ENCODE results near the gene GALNT9.

Gene GALNT9

GRCh38 chr12:132281038-132281437, 48.4 kb downstream of the GALNT9 start:
- no peak for DNase-seq (ENCODE audit: low read depth, low spot score)

DNA sequence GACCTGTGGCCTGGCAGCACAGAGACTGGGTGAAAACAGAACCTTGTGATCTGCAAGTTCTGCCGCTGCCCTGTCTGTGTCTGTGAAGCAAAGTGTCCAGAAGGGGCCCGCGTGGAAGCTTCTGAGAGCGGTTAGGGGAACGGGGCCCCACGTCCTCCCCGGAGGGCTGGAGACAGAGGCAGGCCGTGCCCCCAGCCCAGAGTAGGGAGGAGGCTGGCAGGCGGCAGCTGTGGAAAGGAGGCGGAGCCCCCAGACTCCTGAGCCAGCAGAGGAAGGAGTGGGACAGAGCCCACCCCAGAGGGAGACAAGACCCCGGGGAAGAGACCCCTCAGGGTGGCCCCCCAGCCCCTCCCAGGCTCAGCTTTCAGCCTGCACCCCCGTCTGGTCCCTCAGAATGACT, 49.0 kb downstream of the GALNT9 start:
- DNase-seq (ENCODE audit: low read depth, low spot score), result no peak

DNA sequence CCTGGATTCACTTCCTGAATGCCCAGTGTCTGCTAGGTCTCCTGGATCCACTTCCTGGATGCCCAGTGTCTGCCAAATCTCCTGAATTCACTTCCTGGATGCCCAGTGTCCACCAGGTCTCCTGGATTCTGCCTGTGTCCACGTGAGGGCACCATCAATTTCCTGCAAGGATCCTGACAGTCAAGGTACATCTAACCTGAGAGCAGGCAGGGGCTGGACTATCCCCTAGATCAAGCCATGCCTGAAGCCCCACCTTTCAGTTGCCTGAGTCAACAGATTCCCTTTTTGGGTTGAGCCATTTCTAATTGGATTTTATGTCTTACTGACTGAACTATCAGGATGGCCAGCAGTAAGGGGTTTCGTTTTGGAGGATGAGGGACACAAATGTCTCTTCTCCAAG, 49.5 kb downstream of the GALNT9 start:
- DNase-seq (ENCODE audit: low read depth, low spot score), result no peak

- no peak for DNase-seq (ENCODE audit: low read depth, low spot score)
These were observed 50.1 kb downstream of the GALNT9 start for GRCh38 chr12:132279184-132279889.

DNA sequence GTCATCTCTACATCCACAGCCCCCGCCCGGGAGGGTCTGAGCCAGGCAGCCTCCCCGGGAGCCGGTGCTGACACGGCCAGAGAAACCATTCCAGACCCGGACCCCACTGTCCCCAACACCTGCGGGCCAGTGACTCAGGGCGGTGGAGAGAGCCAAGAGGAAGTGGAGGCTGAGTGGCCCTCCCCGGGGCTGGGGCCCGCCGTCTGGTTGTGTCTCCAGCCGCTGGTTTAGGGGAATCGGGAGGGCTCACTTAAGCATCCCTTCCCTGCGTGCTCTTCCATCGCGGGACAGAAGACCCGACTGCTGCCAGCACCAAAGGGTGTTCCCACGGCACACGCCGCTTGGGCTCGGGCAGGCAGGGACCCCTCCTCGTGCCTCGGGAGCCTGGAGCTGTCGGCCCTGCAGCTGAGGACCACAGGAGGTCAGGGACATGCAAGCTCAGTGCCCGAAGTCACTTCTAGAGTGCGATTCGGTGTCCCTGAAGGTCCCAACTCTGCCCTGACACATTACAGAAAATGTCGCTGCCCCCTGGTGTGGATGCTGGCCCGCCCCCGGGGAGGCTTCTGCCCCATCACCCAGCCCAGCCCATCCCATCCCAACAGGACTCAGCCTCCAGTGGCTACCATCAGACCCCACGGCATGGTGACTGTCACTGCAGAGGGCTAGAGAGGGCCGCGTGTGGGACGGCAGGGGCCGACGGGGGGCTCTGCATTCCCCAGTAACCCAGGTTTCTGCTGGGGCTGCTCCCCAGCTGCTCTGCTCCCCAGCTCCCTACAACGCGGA, 50.8 kb downstream of the GALNT9 start:
- DNase-seq (ENCODE audit: low read depth, low spot score), result no peak

DNA sequence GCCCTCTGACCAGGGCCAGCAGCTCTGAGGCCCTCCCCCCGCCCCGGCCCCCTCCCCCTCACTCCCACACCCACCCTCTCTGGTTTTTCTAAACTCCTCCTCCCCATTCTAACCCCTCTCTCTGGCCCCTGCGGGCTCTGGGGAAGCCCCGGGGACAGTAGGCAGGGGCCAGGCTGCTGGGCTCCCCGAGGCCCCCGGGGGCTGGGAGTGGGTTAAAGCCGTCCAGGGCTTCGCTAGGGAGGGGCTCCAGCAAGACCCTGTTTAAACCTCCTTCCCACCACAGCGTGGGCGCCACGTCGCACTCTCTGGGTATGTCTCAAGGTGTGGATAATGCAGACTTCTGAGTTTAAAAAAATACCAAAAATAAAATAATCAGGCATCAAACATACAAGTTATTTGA, 51.4 kb downstream of the GALNT9 start:
- no peak for DNase-seq (ENCODE audit: low read depth, low spot score)

DNA sequence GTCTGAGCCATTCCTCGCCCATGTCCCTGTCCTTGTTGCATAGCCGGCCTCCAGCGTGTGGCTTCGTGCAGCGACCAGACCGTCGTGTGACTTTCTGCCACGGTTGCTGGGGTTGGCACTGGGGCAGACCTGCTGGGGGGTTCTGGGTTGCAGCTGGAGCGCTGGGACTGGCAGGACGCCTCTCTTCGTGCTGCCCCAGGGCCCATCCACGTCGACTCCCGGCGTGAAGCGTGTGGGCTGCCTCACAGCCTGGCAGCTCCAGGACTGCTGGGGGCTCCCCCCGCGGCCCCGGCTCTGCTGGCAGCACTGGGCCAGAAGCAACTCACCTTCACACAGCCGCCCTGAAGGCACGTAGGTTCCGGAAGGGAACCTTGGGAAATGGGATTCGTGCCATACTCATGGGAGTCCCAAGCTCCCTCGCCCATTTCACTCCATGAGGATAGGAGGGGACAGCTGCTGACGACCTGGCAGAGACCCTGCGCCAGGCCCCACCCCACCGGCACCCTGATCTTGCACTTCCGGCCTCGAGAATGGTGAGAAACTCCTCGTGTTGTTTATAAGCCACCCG, 51.9 kb downstream of the GALNT9 start:
- no peak for DNase-seq (ENCODE audit: low read depth, low spot score)

DNA sequence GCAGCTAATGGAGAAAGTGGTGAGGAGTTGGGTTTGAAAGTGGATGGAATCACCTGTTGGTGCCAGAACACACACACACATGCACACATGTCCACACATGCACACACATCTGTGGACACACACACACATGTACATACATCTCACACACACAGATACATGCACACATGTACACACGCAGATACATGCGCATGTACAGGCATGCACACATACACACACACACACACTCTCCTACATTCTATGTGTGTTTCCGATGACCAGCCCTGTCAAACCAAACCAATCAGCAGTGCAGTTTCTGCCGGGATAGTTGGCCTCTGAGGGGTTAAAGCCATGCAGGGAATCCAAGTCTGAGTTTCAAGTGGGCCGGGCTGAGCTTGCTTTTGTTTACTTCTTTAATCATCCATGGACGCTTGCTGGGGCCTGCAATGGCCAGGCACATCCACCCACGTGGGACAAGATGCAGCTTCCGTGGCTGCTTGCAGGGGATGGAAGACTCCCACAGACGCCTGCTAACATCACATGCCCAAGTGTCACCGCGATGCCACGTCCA, 52.5 kb downstream of the GALNT9 start:
- DNase-seq (ENCODE audit: low read depth, low spot score), result no peak

DNA sequence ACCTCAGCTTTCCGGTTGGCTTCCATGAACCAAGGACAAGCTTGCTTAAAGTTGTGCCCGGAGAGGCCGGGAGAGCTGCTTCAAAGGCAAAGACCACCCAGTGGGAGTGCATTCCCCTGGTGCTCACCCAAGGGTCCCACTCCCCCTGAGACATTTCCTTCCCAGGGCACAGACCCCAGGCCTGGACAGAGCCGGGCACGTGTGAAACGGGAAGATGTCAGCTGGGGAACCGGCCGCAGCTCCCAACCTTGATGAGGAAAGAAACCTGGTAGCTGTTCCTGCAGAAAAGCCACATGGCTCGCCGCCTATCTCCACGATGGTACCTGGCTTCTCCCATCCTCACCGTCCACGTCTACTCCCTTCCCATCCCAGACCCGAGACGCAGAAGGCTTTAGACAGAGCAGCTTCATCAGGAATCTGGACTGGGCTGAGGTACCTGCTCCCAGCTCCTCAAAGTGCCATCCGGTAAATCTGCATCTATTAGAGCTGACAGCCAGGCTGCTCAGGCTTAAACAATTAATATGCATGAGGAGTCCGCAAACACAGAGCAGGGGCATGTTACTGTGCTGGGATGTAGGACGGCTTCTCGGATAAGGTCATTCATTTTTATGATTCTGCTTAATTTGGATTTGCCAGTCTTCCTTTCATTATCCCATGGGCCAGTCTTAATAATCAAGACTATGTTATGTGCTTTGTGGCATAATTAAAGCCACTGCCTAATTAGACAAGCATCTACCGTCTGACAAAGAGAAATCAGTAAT, 53.1 kb downstream of the GALNT9 start:
- DNase-seq (ENCODE audit: low read depth, low spot score), result no peak

DNA sequence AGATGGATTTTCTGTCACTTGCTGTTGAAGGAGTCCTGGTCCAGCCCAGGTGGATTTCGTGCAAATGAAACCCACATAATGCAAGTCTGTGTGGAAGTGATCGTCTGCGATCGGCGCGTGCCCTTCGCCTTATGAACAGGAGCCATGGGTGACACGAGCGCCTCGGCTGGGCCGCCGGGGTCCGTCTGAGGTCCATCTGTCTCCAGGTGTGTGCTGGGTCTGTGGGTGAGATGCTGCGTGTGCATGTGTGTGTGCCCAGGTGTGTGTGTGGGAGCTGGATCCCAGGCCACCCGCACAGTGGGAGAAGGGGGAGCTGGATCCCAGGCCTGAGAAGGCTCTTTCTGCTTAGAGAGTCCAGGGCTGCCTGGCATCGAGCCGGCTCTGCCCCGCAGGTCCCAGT, 53.8 kb downstream of the GALNT9 start:
- no peak for DNase-seq (ENCODE audit: low read depth, low spot score)

GRCh38 chr12:132275110-132275531, 54.3 kb downstream of the GALNT9 start:
- no peak for DNase-seq (ENCODE audit: low read depth, low spot score)

DNA sequence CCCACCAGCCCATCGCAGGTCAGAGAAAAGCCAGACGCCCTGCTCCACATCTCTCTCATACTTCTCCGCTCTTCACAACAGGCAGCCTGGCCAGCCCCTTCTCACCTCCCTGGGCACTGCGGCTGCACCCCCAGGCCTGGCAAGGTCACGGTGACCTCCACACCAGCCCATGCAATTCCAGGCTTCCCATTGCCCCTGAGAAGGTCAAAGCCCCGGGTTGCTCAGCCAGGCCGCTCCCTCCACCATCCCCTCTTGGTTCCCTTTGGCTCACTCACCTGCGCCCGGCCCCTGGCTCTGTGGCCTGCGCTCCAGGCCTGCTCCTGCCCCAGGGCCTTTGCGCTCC, 55.4 kb downstream of the GALNT9 start:
- no peak for DNase-seq (ENCODE audit: low read depth, low spot score)

- no peak for DNase-seq (ENCODE audit: low read depth, low spot score)
These were observed 56.7 kb downstream of the GALNT9 start for GRCh38 chr12:132272711-132273110.

DNA sequence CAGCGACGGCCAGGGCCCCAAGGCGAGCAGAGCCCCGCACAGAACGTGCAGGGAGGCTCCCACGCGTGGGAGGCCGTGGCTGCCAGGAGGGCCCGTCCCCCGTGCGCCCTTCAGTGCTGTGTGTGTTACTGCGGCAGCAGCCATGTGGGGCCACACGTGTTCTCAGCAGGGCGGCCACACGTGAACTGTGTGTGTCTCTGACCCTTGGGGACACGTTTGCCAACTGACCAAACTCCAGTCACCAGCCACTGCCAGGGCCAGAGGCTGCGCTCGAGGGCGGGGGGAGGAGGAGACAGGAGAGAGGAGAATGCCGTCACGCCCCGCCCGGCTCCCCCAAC, 57.7 kb downstream of the GALNT9 start:
- no peak for DNase-seq (ENCODE audit: low read depth, low spot score)

DNA sequence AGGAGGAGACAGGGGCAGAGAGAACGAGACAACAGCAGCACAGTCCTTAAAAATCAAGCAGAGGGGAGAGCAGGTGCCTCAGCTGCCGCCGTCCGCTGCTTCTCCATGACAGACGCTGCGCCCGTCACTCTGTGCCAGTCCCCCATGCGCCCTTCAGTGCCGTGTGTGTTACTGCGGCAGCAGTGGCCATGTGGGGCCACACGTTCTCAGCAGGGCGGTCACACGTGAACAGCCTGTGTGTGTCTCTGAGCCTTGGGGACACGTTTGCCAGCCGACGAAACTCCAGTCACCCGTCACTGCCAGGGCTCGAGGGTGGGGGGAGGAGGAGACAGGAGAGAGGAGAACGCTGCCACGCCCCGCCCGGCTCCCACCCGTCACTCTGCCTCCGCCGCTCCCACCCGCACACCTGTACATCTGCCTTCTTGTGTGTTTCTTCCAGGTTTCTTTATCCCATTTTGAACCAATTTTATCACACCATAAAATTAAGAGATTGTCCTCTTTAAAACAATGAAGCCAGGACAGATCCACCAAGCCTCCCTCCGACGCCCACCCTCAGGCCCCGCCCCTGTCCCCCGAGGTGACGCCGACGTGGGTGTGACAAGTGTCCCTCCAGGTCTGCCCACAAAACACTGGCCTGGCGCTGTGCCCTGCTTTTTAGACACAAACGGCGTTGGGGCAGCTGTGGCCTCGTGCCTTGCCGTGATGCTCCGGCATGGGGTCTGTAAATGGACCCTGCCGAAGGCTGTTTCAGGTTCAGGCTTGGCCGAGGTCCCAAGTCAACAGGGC, 58.2 kb downstream of the GALNT9 start:
- DNase-seq (ENCODE audit: low read depth, low spot score), result no peak

- DNase-seq (ENCODE audit: low read depth, low spot score), result no peak
These were observed 58.9 kb downstream of the GALNT9 start for GRCh38 chr12:132270516-132270915.

GRCh38 chr12:132269271-132269968, 60.0 kb downstream of the GALNT9 start:
- DNase-seq (ENCODE audit: low read depth, low spot score), result no peak

GRCh38 chr12:132268674-132269073, 60.7 kb downstream of the GALNT9 start:
- no peak for DNase-seq (ENCODE audit: low read depth, low spot score)

GRCh38 chr12:132267873-132268272, 61.5 kb downstream of the GALNT9 start:
- no peak for DNase-seq (ENCODE audit: low read depth, low spot score)

DNA sequence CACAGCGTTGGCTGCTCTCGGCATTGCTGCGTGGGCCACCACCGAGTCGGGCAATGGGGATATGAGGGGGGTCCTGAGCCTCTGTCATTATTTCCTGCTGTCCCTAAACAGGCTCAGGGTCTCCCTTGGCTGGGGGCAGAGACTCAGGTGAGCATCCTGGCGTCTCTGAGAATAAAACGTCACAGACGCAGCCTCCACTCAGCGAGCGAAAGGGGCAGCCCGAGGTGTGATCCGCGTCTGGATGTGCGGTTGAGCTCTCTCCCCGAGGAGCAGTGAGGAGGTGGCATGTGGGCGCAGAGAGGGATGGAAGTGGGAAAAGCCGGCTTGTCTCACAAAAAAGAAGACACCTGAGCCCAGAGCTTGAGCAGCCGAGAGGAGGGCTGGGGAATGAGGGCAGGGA, 62.6 kb downstream of the GALNT9 start:
- no peak for DNase-seq (ENCODE audit: low read depth, low spot score)

DNA sequence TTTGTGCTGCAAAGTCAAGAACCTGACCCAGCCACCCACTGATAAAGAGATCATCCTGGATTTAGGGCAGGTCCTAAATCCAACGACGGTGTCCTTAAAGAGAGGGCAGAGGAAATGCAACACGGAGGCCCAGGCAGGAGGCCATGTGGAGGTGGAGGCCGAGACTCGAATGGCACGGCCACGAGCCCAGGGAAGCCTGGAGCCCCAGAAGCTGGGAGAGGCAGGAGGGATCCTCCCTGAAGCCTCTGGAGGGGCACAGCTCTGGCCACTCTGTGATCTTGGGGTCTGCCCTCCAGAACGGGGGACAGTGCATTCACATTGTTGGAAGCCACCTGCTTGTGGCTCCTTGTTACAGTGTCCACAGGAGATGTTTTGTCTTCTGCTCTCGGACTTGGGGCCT, 63.0 kb downstream of the GALNT9 start:
- DNase-seq (ENCODE audit: low read depth, low spot score), result no peak

All from brain pericyte (primary cell).